NCI-H187 (cell line): ENCODE results near the gene GPATCH2L.

ENCODE experiments used
- DNase-seq, 2 experiments: peaks; one replicate each; lab custom pipeline; 2025; lab: John Stamatoyannopoulos, UW

Gene GPATCH2L

GRCh38 chr14:76151398-76152332 lies at the start of gene GPATCH2L:
Gene GPATCH2L, plus strand, starts transcription at chr14:76151922. Its CDS starts 2,442 bp downstream, at chr14:76154364.
- DNase-seq, result peak; percentile 90 to 95

- DNase-seq, result no peak
These were observed 46.8 kb upstream of the GPATCH2L start for GRCh38 chr14:76104802-76105355.

GRCh38 chr14:76106188-76106587 lies 45.5 kb upstream of the GPATCH2L start:
- no peak for DNase-seq

GRCh38 chr14:76109087-76109880 lies 42.4 kb upstream of the GPATCH2L start:
- no peak for DNase-seq

GRCh38 chr14:76112889-76113624 lies 38.7 kb upstream of the GPATCH2L start:
- no peak for DNase-seq

- DNase-seq, result no peak
These were observed 38.0 kb upstream of the GPATCH2L start for GRCh38 chr14:76113691-76114090.

GRCh38 chr14:76115010-76115422 lies 36.7 kb upstream of the GPATCH2L start:
- DNase-seq, result no peak

- no peak for DNase-seq
These were observed 33.8 kb upstream of the GPATCH2L start for GRCh38 chr14:76117789-76118484.

- DNase-seq, result no peak
These were observed 33.1 kb upstream of the GPATCH2L start for GRCh38 chr14:76118594-76118993.

GRCh38 chr14:76121089-76121748 lies 30.5 kb upstream of the GPATCH2L start:
- no peak for DNase-seq

- no peak for DNase-seq
These were observed 28.1 kb upstream of the GPATCH2L start for GRCh38 chr14:76123426-76124225.

GRCh38 chr14:76125511-76125910 lies 26.2 kb upstream of the GPATCH2L start:
- no peak for DNase-seq

GRCh38 chr14:76126076-76126475 lies 25.6 kb upstream of the GPATCH2L start:
- no peak for DNase-seq

- no peak for DNase-seq
These were observed 21.7 kb upstream of the GPATCH2L start for GRCh38 chr14:76129851-76130576.

- no peak for DNase-seq
These were observed 20.4 kb upstream of the GPATCH2L start for GRCh38 chr14:76131071-76131965.

GRCh38 chr14:76133103-76133502 lies 18.6 kb upstream of the GPATCH2L start:
- DNase-seq, result no peak

GRCh38 chr14:76134231-76134630 lies 17.5 kb upstream of the GPATCH2L start:
- DNase-seq, result no peak

GRCh38 chr14:76135722-76136121 lies 16.0 kb upstream of the GPATCH2L start:
- DNase-seq, result no peak
